IMR-90 (cell line): ENCODE results near the gene DHX29. TPM values are rescaled to one million over a fixed set of nuclear protein-coding genes. Genes with fewer than 3 reads are reported as not detected.

Source experiments
- ATAC-seq: fragments of 200-7000 bp; cut with Tn5 transposase; 2 replicates; pipeline ENCODE4 v1.9.1; 2020; ENCODE audit warnings: low read depth, mild to moderate bottlenecking, moderate library complexity
- BruUV-seq: library from RNA; stranded (reverse); fragments of 400-500 nt; replicated peaks from 2 replicates; lab custom pipeline; 2021; lab: Mats Ljungman, UMichigan
- CTCF ChIA-PET: fragments of 300-600 bp; formaldehyde crosslinking; extraction: SDS; loops from one replicate; lab custom pipeline; 2021; ENCODE audit warnings: antibody characterized with exemption; lab: Yijun Ruan, JAX
- POLR2A ChIA-PET: fragments of 300-600 bp; sonication (Branson Sonifier 250); formaldehyde crosslinking; loops from one replicate; lab custom pipeline; 2022; ENCODE audit warnings: antibody characterized with exemption; ENCODE audit not compliant: unreplicated experiment; lab: Charles Lee
- DNase-seq: peaks from one replicate; pipeline ENCODE4 v3.0.0; 2013
- H2AFZ ChIP-seq: replicated peaks from 2 replicates; pipeline ENCODE3; 2013; ENCODE audit warnings: low read length, mild to moderate bottlenecking; ENCODE audit not compliant: poor library complexity
- H2AK5ac ChIP-seq: 2 replicates; pipeline ENCODE4 v1.6.1; 2013; ENCODE audit warnings: low read depth, low read length, inconsistent platforms
- H2AK9ac ChIP-seq: replicated peaks from 2 replicates; pipeline ENCODE3; 2013; ENCODE audit warnings: mild to moderate bottlenecking, low read depth, low read length, moderate library complexity; ENCODE audit not compliant: poor library complexity
- H2BK120ac ChIP-seq: 2 replicates; pipeline ENCODE4 v1.6.1; 2013; ENCODE audit warnings: low read depth, low read length, inconsistent platforms
- H2BK15ac ChIP-seq: 3 replicates; pipeline ENCODE4 v1.6.1; 2013; ENCODE audit warnings: low read depth, low read length, inconsistent platforms
- H2BK20ac ChIP-seq: 2 replicates; pipeline ENCODE4 v1.6.1; 2013; ENCODE audit warnings: low read depth, mild to moderate bottlenecking, inconsistent platforms, low read length, moderate library complexity
- H2BK5ac ChIP-seq: 2 replicates; pipeline ENCODE4 v1.6.1; 2013; ENCODE audit warnings: mild to moderate bottlenecking, low read depth, low read length, inconsistent platforms; ENCODE audit not compliant: poor library complexity, severe bottlenecking
- H3K14ac ChIP-seq: replicated peaks from 2 replicates; pipeline ENCODE4 v1.6.1; 2013; ENCODE audit warnings: low read depth, low read length, inconsistent platforms
- H3K18ac ChIP-seq: 2 replicates; pipeline ENCODE4 v1.6.1; 2013; ENCODE audit warnings: low read depth, low read length, control low read depth
- H3K23ac ChIP-seq: 2 replicates; pipeline ENCODE4 v1.6.1; 2013; ENCODE audit warnings: low read depth, low read length, inconsistent platforms
- H3K27ac ChIP-seq: 2 replicates; pipeline ENCODE4 v1.5.1; 2013; ENCODE audit warnings: mild to moderate bottlenecking, control low read depth, low read length; ENCODE audit not compliant: insufficient read depth
- H3K27me3 ChIP-seq: 2 replicates; pipeline ENCODE4 v1.6.1; 2013; ENCODE audit warnings: low read length; ENCODE audit not compliant: control insufficient read depth, insufficient read depth
- H3K36me3 ChIP-seq: 2 replicates; pipeline ENCODE4 v1.6.1; 2013; ENCODE audit warnings: low read length, mixed read lengths; ENCODE audit not compliant: control insufficient read depth, insufficient read depth
- H3K4ac ChIP-seq: 2 replicates; pipeline ENCODE4 v1.6.1; 2013; ENCODE audit warnings: low read depth, low read length, inconsistent platforms
- H3K4me1 ChIP-seq: 2 replicates; pipeline ENCODE4 v1.6.1; 2013; ENCODE audit warnings: low read length, mixed read lengths; ENCODE audit not compliant: control insufficient read depth, insufficient read depth
- H3K4me2 ChIP-seq: 2 replicates; pipeline ENCODE4 v1.6.1; 2013; ENCODE audit warnings: low read depth, mild to moderate bottlenecking, control low read depth, low read length, moderate library complexity
- H3K4me3 ChIP-seq: 2 replicates; pipeline ENCODE4 v1.5.1; 2013; ENCODE audit warnings: low read depth, mild to moderate bottlenecking, control low read depth, low read length, moderate library complexity; ENCODE audit not compliant: insufficient read depth
- H3K56ac ChIP-seq: 2 replicates; pipeline ENCODE4 v1.6.1; 2013; ENCODE audit warnings: low read length, inconsistent platforms; ENCODE audit not compliant: insufficient read depth; ENCODE audit errors: extremely low read depth
- H3K79me1 ChIP-seq, 2 experiments: 2 replicates each; pipeline ENCODE4 v1.6.1; 2013; ENCODE audit warnings: low read length in 2 of 2, inconsistent platforms in 1 of 2, low read depth in 1 of 2
- H3K9ac ChIP-seq: 2 replicates; pipeline ENCODE4 v1.6.1; 2013; ENCODE audit warnings: low read depth, low read length, control low read depth
- H3K9me1 ChIP-seq: 2 replicates; pipeline ENCODE4 v1.6.1; 2013; ENCODE audit warnings: low read length, inconsistent platforms; ENCODE audit not compliant: insufficient read depth
- H3K9me3 ChIP-seq: 2 replicates; pipeline ENCODE4 v1.6.1; 2013; ENCODE audit warnings: low read length; ENCODE audit not compliant: control insufficient read depth, insufficient read depth
- H4K20me1 ChIP-seq: 2 replicates; pipeline ENCODE4 v1.6.1; 2013; ENCODE audit warnings: low read length, inconsistent platforms; ENCODE audit not compliant: insufficient read depth
- H4K5ac ChIP-seq: 2 replicates; pipeline ENCODE4 v1.6.1; 2013; ENCODE audit warnings: mild to moderate bottlenecking, low read depth, low read length, control low read depth
- H4K8ac ChIP-seq, 2 experiments: 2 replicates each; pipeline ENCODE4 v1.6.1; 2013; ENCODE audit warnings: low read depth in 2 of 2, low read length in 2 of 2, control low read depth in 1 of 2, inconsistent platforms in 1 of 2
- H4K91ac ChIP-seq: 2 replicates; pipeline ENCODE4 v1.6.1; 2013; ENCODE audit warnings: low read depth, low read length, inconsistent platforms; ENCODE audit not compliant: insufficient read depth
- BHLHE40 ChIP-seq: fragments of 150-350 bp; IDR thresholded peaks from 2 replicates; pipeline ENCODE4 v1.6.1; 2016; ENCODE audit warnings: mild to moderate bottlenecking, low read depth, low read length
- MAFK ChIP-seq: IDR thresholded peaks from 2 replicates; pipeline ENCODE4 v1.6.1; 2012; ENCODE audit warnings: low read depth, low read length, improper control_type of control experiment
- RAD21 ChIP-seq: IDR thresholded peaks from 2 replicates; pipeline ENCODE4 v1.6.1; 2012; ENCODE audit warnings: low read length, improper control_type of control experiment
- RCOR1 ChIP-seq: IDR thresholded peaks from 2 replicates; pipeline ENCODE4 v1.6.1; 2012; ENCODE audit warnings: mild to moderate bottlenecking, low read length, improper control_type of control experiment; ENCODE audit not compliant: insufficient replicate concordance
- RFX5 ChIP-seq: IDR thresholded peaks from 2 replicates; pipeline ENCODE4 v1.8.0; 2012; ENCODE audit warnings: low read depth, mild to moderate bottlenecking, low read length, moderate library complexity
- SMC3 ChIP-seq: fragments of 150-350 bp; IDR thresholded peaks from 2 replicates; pipeline ENCODE4 v1.6.1; 2016; ENCODE audit warnings: low read depth, mild to moderate bottlenecking, antibody characterized with exemption, low read length, moderate library complexity
- whole genome bisulfite sequencing, 2 experiments: methylation state at CpG; one replicate each; pipeline versions ENCODE4 v1.1.5 to v1.1.7; 2013; ENCODE audit warnings: missing lambda C conversion rate in 2 of 2; ENCODE audit not compliant: insufficient read length in 1 of 2; ENCODE audit errors: extremely low coverage in 2 of 2; 5-methylcytosine and 5-hydroxymethylcytosine counted together
- dilution Hi-C: fragments of 300-500 bp; cut with HindIII; formaldehyde crosslinking; loops from one replicate; pipeline ENCODE4 v1.14.3; 2018; ENCODE audit warnings: low sequenced_read_pairs; ENCODE audit not compliant: unreplicated experiment
- in situ Hi-C: fragments of 300-500 bp; cut with MboI; formaldehyde crosslinking; loops from 3 replicates; pipeline ENCODE4 v1.14.3; 2019; ENCODE audit warnings: low sequenced_read_pairs, inconsistent platforms, mixed read lengths
- intact Hi-C: fragments of 100-400 bp; cut with micrococcal nuclease; formaldehyde crosslinking; loops from 2 replicates; pipeline ENCODE4 v1.10.0; 2022
- polyA plus RNA-seq, 3 experiments: library from polyadenylated mRNA; depleted of rRNA; stranded (reverse); fragments of >200 nt; gene quantifications; 2 replicates each; pipeline ENCODE4 v1.2.3, GENCODE V29; 2012; ENCODE audit warnings: low replicate concordance in 1 of 3
- total RNA-seq: library from RNA; depleted of rRNA; stranded (reverse); fragments of >200 nt; gene quantifications from 2 replicates; pipeline ENCODE4 v1.2.3, GENCODE V29; 2012
- TF ChIP-seq, protein P1 (sequence below): conservative IDR thresholded peaks from 2 replicates; pipeline ENCODE4 v1.5.1; 2012; ENCODE audit warnings: mild to moderate bottlenecking, low read depth, low read length, improper control_type of control experiment

DHX29 gene
- total and polyA plus RNA-seq, 2 of the 4 experiments (the other 2 are of a cell fraction) = 9.5 to 25.6 TPM

DNA sequence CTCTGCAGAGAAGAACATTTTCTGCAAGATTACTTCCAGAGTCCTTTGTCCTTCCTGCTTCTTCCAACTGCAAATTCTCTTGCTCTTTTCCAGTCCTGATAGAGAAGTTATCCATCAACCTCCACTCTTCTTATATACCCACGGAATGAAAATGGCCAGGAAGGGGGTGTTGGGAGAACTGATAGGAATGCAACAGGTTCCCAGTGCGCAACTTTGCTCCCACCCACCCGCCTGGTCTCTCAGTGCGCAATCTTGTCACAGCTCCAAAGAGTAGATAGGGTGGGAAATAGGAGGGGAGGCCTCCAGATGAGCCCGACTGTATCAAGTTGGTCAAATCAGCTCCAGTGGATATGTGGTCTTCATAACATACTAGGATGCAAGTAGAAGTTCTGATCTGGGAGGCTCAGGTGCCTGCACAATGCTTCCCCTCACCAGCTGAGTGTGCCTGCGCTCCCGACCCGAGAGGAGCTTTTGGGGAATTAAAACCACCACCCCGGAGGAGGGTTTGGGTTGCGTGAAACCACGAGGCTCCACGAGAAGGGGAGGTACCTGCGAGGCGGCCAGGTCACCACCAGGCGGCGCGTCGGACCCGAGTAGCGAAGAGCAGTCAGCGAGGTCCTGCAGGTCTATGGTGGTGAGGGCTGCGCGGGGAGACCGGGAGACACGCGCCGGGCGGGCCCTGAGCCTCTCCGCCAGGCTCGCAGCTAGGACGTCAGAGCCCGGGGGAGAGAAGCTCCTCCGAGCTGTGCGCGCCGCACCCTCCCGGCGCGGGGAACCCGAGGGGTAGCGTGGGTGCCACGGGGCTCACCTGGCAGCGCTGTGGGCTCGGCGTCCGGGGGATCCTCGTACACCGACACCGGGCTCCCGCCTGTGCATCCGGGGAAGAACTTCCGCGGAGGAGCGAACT, 81.2 kb downstream of the DHX29 start:
- H3K79me1 ChIP-seq = no peaks in the 10 kb centered on the region
- H3K4me1 ChIP-seq = no peaks in the 10 kb centered on the region
- POLR2A ChIA-PET = no interaction called here
- in situ Hi-C loops = no loop called here
- intact Hi-C loops = no loop called here
- H4K20me1 ChIP-seq = peaks cover 34% of the 10 kb centered on the region; the same call in 1 of the 2 replicates
- peaks cover 12% of the 10 kb centered on the region for H3K9me3 ChIP-seq
- CTCF ChIA-PET = interaction anchor here (1.8 kb wide), 1 partner anchor 12 kb away, joined by 5 read pairs; no protein-coding TSS in a partner anchor
- H2BK20ac ChIP-seq = no peak overlapping the region
- no peak overlapping the region for H4K5ac ChIP-seq
- no peak overlapping the region for H2AK5ac ChIP-seq
- H3K23ac ChIP-seq = no peak overlapping the region
- no peak overlapping the region for H3K27ac ChIP-seq
- no peak overlapping the region for H2BK15ac ChIP-seq
- H4K8ac ChIP-seq = no peak overlapping the region
- dilution Hi-C loops = no loop called here
- BruUV-seq = no TSS peak
- 3% methylated on average over 20 of the region's 54 CpGs; no CpG with 5 or more reads in 1 of the 2 experiments for WGBS, 2 experiments
- peak overlapping the region; percentile 77 for H2AFZ ChIP-seq
- H3K4me3 ChIP-seq = no peak overlapping the region
- ATAC-seq = peak; percentile 62
- no peaks in the 10 kb centered on the region for H3K36me3 ChIP-seq
- H3K18ac ChIP-seq = no peak overlapping the region
- no peak overlapping the region for H3K4me2 ChIP-seq
- no peak overlapping the region for H4K91ac ChIP-seq
- no peak overlapping the region for H3K14ac ChIP-seq
- no peak overlapping the region for H2BK120ac ChIP-seq
- no peak overlapping the region for H2BK5ac ChIP-seq
- no peak overlapping the region for H3K56ac ChIP-seq
- no peaks in the 10 kb centered on the region for H3K9me1 ChIP-seq
- peak; percentile 16 for DNase-seq
- H3K27me3 ChIP-seq = peaks cover 96% of the 10 kb centered on the region
- H3K4ac ChIP-seq = no peak overlapping the region
- TF ChIP-seq, protein P1, sequence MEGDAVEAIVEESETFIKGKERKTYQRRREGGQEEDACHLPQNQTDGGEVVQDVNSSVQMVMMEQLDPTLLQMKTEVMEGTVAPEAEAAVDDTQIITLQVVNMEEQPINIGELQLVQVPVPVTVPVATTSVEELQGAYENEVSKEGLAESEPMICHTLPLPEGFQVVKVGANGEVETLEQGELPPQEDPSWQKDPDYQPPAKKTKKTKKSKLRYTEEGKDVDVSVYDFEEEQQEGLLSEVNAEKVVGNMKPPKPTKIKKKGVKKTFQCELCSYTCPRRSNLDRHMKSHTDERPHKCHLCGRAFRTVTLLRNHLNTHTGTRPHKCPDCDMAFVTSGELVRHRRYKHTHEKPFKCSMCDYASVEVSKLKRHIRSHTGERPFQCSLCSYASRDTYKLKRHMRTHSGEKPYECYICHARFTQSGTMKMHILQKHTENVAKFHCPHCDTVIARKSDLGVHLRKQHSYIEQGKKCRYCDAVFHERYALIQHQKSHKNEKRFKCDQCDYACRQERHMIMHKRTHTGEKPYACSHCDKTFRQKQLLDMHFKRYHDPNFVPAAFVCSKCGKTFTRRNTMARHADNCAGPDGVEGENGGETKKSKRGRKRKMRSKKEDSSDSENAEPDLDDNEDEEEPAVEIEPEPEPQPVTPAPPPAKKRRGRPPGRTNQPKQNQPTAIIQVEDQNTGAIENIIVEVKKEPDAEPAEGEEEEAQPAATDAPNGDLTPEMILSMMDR = peak; percentile 37
- TF ChIP-seq RCOR1 = no peak
- no peak for TF ChIP-seq MAFK
- TF ChIP-seq RAD21 = peak; percentile 39
- no peak for TF ChIP-seq RFX5
- no peak for TF ChIP-seq SMC3
- no peak for TF ChIP-seq BHLHE40
- no peak overlapping the region for H2AK9ac ChIP-seq
- H3K9ac ChIP-seq = no peak overlapping the region
